ENCODE data around the gene FGF14. TPM values are rescaled to one million over a fixed set of nuclear protein-coding genes. Genes with fewer than 3 reads are reported as not detected.

Gene FGF14
- total RNA-seq, 1 donor from 2014 or later, result 0.06 TPM

- DNase-seq (ENCODE audit: low read depth), result no peak
- no peak overlapping the region for H3K4me3 ChIP-seq (ENCODE audit: low read depth, low read length)
- no peak for TF ChIP-seq CTCF (conservative IDR thresholded peaks at IDR 0.05; ENCODE audit: low read depth, low read length)
Observed at GRCh38 chr13:102234618-102235017, 167.2 kb downstream of the FGF14 start.

- H3K4me3 ChIP-seq (ENCODE audit: low read depth, low read length), result no peak overlapping the region
- no peak for DNase-seq (ENCODE audit: low read depth)
- no peak for TF ChIP-seq CTCF (conservative IDR thresholded peaks at IDR 0.05; ENCODE audit: low read depth, low read length)
Observed at GRCh38 chr13:102233566-102234208, 168.2 kb downstream of the FGF14 start.

GRCh38 chr13:102231479-102231878 is 170.4 kb downstream of the FGF14 start:
- TF ChIP-seq CTCF (conservative IDR thresholded peaks at IDR 0.05; ENCODE audit: low read depth, low read length), result no peak
- DNase-seq (ENCODE audit: low read depth), result no peak
- no peak overlapping the region for H3K4me3 ChIP-seq (ENCODE audit: low read depth, low read length)

GRCh38 chr13:102227741-102228140 is 174.1 kb downstream of the FGF14 start:
- no peak for DNase-seq (ENCODE audit: low read depth)
- TF ChIP-seq CTCF (conservative IDR thresholded peaks at IDR 0.05; ENCODE audit: low read depth, low read length), result no peak
- no peak overlapping the region for H3K4me3 ChIP-seq (ENCODE audit: low read depth, low read length)

GRCh38 chr13:102226591-102226990 is 175.3 kb downstream of the FGF14 start:
- DNase-seq (ENCODE audit: low read depth), result no peak
- no peak overlapping the region for H3K4me3 ChIP-seq (ENCODE audit: low read depth, low read length)

GRCh38 chr13:102225892-102226291 is 176.0 kb downstream of the FGF14 start:
- no peak for TF ChIP-seq CTCF (conservative IDR thresholded peaks at IDR 0.05; ENCODE audit: low read depth, low read length)
- no peak overlapping the region for H3K4me3 ChIP-seq (ENCODE audit: low read depth, low read length)
- no peak for DNase-seq (ENCODE audit: low read depth)

More at GRCh38 chr13:102226591-102226990, 175.3 kb downstream of the FGF14 start:
- no peak for TF ChIP-seq CTCF (conservative IDR thresholded peaks at IDR 0.05; ENCODE audit: low read depth, low read length)

- TF ChIP-seq CTCF (conservative IDR thresholded peaks at IDR 0.05; ENCODE audit: low read depth, low read length), result no peak
- H3K4me3 ChIP-seq (ENCODE audit: low read depth, low read length), result no peak overlapping the region
- DNase-seq (ENCODE audit: low read depth), result no peak
Observed at GRCh38 chr13:102220681-102221228, 181.1 kb downstream of the FGF14 start.
